HUES48 (cell line): ENCODE data around the gene SUN3.

ENCODE experiments used
- H3K27ac ChIP-seq: one replicate; pipeline ENCODE4 v1.7.0; 2013; ENCODE audit warnings: low read depth, low read length, inconsistent platforms
- H3K27me3 ChIP-seq: 2 replicates; pipeline ENCODE4 v1.6.1; 2013; ENCODE audit warnings: mild to moderate bottlenecking, low read length; ENCODE audit not compliant: control insufficient read depth, insufficient read depth
- H3K36me3 ChIP-seq: 2 replicates; pipeline ENCODE4 v1.6.1; 2013; ENCODE audit warnings: low read length; ENCODE audit not compliant: control insufficient read depth, insufficient read depth
- H3K4me1 ChIP-seq: 2 replicates; pipeline ENCODE4 v1.6.1; 2013; ENCODE audit warnings: mild to moderate bottlenecking, low read length; ENCODE audit not compliant: control insufficient read depth, insufficient read depth
- H3K4me3 ChIP-seq: 2 replicates; pipeline ENCODE4 v1.5.1; 2013; ENCODE audit warnings: mild to moderate bottlenecking, low read depth, low read length
- H3K9ac ChIP-seq: 2 replicates; pipeline ENCODE4 v1.6.1; 2013; ENCODE audit warnings: mild to moderate bottlenecking, low read depth, low read length, moderate library complexity
- H3K9me3 ChIP-seq: 2 replicates; pipeline ENCODE4 v1.6.1; 2013; ENCODE audit warnings: low read length; ENCODE audit not compliant: control insufficient read depth, insufficient read depth

Gene SUN3, protein sequence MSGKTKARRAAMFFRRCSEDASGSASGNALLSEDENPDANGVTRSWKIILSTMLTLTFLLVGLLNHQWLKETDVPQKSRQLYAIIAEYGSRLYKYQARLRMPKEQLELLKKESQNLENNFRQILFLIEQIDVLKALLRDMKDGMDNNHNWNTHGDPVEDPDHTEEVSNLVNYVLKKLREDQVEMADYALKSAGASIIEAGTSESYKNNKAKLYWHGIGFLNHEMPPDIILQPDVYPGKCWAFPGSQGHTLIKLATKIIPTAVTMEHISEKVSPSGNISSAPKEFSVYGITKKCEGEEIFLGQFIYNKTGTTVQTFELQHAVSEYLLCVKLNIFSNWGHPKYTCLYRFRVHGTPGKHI

GRCh38 chr7:48028938-48029337, at the start of gene SUN3:
Gene SUN3 (minus strand): TSS chr7:48029107. CDS start chr7:48028938, 169 bp downstream.
- Histone ChIP-seq H3K9ac (no peak within 1 kb of the TSS), H3K27ac (no peak within 1 kb of the TSS), H3K36me3 (no peaks in the 10 kb centered on the region), H3K27me3 (peaks cover 10% of the 10 kb centered on the region), H3K4me1 (no peaks in the 10 kb centered on the region), H3K4me3 (no peak within 1 kb of the TSS), H3K9me3 (no peaks in the 10 kb centered on the region)

DNA sequence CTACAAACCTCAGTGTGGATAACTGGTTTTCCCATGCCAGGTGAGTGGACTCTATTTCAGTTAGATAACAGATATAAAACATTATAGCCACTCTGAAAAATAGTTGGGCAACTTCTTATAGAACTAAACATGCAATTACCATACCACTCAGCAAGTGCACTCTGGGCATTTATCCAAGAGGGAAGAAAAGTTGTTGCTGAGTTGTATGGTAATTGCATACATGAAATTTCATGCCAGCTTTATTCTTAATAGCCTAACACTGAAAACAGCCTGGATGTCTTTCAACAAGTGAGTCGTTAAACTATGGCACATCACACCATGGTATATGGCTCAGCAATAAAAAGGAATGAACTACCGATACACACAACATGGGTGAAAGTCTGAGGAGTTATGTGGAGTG, 49.6 kb upstream of the SUN3 start:
- Histone ChIP-seq H3K27me3 (no peaks in the 10 kb centered on the region), H3K36me3 (no peaks in the 10 kb centered on the region), H3K9ac (no peak overlapping the region), H3K9me3 (0 out of 2 replicates have a peak, but pooled peaks cover 3% of the 10 kb centered on the region), H3K27ac (no peak overlapping the region), H3K4me3 (no peak overlapping the region), H3K4me1 (0 out of 2 replicates have a peak, but pooled peaks cover 6% of the 10 kb centered on the region)

GRCh38 chr7:48077423-48077822, 48.5 kb upstream of the SUN3 start:
- Histone ChIP-seq H3K36me3 (no peaks in the 10 kb centered on the region), H3K27ac (no peak overlapping the region), H3K9me3 (0 out of 2 replicates have a peak, but pooled peaks cover 3% of the 10 kb centered on the region), H3K4me1 (0 out of 2 replicates have a peak, but pooled peaks cover 6% of the 10 kb centered on the region), H3K27me3 (no peaks in the 10 kb centered on the region), H3K4me3 (no peak overlapping the region), H3K9ac (no peak overlapping the region)

GRCh38 chr7:48074204-48074654, 45.3 kb upstream of the SUN3 start:
- Histone ChIP-seq H3K9me3 (peaks cover 5% of the 10 kb centered on the region; the same call in 1 of the 2 replicates), H3K9ac (no peak overlapping the region), H3K27ac (no peak overlapping the region), H3K4me3 (no peak overlapping the region), H3K36me3 (no peaks in the 10 kb centered on the region), H3K4me1 (no peaks in the 10 kb centered on the region), H3K27me3 (no peaks in the 10 kb centered on the region)

- Histone ChIP-seq H3K27me3 (no peaks in the 10 kb centered on the region), H3K27ac (no peak overlapping the region), H3K4me1 (no peaks in the 10 kb centered on the region)
Measured at GRCh38 chr7:48067475-48067874, 38.6 kb upstream of the SUN3 start.

DNA sequence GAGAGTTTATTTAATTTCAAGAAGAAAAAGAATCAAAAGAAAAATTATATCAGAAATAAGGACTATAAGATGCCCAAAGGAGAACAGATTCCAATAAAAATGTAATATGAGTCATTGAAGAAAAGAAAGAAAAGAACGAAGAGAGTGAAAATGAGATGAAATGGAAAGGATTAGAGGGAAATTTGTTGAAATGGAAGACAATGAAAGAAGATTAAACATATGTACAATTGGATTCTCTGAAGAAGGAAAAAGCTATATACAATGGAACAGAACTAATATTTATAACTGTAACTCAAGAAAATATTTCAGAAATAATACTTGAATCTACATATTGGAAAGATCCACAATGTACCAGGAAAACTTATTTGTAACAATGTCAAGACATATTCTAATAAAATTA, 35.1 kb upstream of the SUN3 start:
- no peaks in the 10 kb centered on the region for H3K4me1 ChIP-seq
- H3K36me3 ChIP-seq = no peaks in the 10 kb centered on the region
- H3K27ac ChIP-seq = no peak overlapping the region
- no peaks in the 10 kb centered on the region for H3K9me3 ChIP-seq
- H3K9ac ChIP-seq = no peak overlapping the region
- H3K4me3 ChIP-seq = no peak overlapping the region
- H3K27me3 ChIP-seq = no peaks in the 10 kb centered on the region

More at GRCh38 chr7:48067475-48067874, 38.6 kb upstream of the SUN3 start:
- Histone ChIP-seq H3K9me3 (peaks cover 5% of the 10 kb centered on the region; the same call in 1 of the 2 replicates), H3K9ac (no peak overlapping the region), H3K36me3 (no peaks in the 10 kb centered on the region), H3K4me3 (no peak overlapping the region)

DNA sequence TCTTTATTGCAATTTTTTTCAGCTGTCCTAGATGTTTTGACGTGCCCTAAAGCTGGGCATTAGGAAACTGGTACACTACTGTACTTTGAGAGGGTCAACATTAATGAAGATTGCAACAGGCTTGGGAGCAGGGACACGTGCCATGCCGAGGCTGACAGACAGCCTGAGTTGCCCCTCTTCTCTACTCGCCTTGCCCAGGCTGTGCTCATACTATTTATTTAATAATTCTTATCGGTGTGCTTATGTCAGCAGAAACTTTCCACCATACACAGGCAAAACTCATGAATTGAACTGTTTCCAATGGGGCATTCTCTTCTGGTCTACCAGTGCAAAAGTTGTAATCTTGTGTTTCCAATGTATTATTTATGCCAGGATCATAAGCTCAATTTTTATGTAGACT, 30.8 kb upstream of the SUN3 start:
- no peaks in the 10 kb centered on the region for H3K36me3 ChIP-seq
- no peaks in the 10 kb centered on the region for H3K9me3 ChIP-seq
- no peak overlapping the region for H3K9ac ChIP-seq
- H3K4me1 ChIP-seq = no peaks in the 10 kb centered on the region
- no peaks in the 10 kb centered on the region for H3K27me3 ChIP-seq
- no peak overlapping the region for H3K4me3 ChIP-seq
- no peak overlapping the region for H3K27ac ChIP-seq

DNA sequence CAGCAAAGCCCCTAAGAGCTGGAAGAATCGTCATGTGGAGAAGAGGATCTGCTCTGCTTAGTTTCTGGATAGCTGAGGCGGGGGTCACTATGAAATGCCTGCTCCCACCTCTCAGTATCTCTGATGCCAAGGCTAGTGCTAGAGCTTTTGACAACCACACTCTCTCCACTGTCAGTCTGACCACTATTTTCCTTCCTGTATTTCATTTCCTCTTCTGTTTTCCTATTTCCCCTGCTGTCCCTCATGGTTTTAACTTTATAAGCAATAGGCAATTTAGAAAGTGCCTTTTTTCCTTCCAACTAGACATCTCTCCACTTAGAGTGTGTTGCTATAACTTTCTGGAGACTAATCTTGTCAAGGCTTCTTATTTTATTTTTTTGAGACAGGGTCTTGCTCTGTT, 30.1 kb upstream of the SUN3 start:
- H3K4me3 ChIP-seq = no peak overlapping the region
- H3K4me1 ChIP-seq = no peaks in the 10 kb centered on the region
- no peaks in the 10 kb centered on the region for H3K36me3 ChIP-seq
- H3K9me3 ChIP-seq = no peaks in the 10 kb centered on the region
- H3K27me3 ChIP-seq = no peaks in the 10 kb centered on the region
- no peak overlapping the region for H3K9ac ChIP-seq
- H3K27ac ChIP-seq = no peak overlapping the region

DNA sequence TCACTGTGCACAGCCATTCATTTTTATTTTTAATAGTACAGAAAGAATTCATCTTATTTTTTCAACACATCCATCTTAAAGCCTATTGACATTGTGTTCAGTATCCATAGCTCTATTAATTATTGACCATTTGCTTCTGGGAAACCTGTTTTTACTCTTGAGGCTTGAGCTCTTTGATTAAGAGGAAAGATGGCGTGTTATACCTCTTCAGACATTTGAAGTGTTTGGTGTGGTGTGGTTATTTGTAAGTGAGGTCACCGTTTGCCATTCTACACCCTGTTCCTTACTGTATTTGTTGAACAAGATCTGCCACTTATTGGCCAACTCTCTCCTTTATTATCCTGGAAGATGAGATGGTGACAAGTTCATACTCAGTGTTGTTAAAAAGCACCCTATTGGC, 24.8 kb upstream of the SUN3 start:
- Histone ChIP-seq H3K4me1 (no peaks in the 10 kb centered on the region; the same call in 1 of the 2 replicates), H3K9me3 (no peaks in the 10 kb centered on the region), H3K27ac (no peak overlapping the region), H3K36me3 (no peaks in the 10 kb centered on the region), H3K9ac (no peak overlapping the region), H3K4me3 (no peak overlapping the region), H3K27me3 (no peaks in the 10 kb centered on the region)

GRCh38 chr7:48052748-48053147, 23.8 kb upstream of the SUN3 start:
- H3K4me1 ChIP-seq = no peaks in the 10 kb centered on the region; the same call in 1 of the 2 replicates
- no peaks in the 10 kb centered on the region for H3K9me3 ChIP-seq
- H3K4me3 ChIP-seq = no peak overlapping the region
- no peak overlapping the region for H3K9ac ChIP-seq
- no peaks in the 10 kb centered on the region for H3K36me3 ChIP-seq
- H3K27me3 ChIP-seq = no peaks in the 10 kb centered on the region
- no peak overlapping the region for H3K27ac ChIP-seq

GRCh38 chr7:48049850-48050249, 20.9 kb upstream of the SUN3 start:
- Histone ChIP-seq H3K9me3 (no peaks in the 10 kb centered on the region), H3K4me1 (no peaks in the 10 kb centered on the region; the same call in 1 of the 2 replicates), H3K36me3 (no peaks in the 10 kb centered on the region), H3K4me3 (no peak overlapping the region), H3K27ac (no peak overlapping the region), H3K27me3 (no peaks in the 10 kb centered on the region), H3K9ac (no peak overlapping the region)
